Stimulated activated CD4-positive, alpha-beta T cell treated with anti-CD3 and anti-CD28 coated beads, Interleukin-15, amount 100 ng/mL, for 1 hour (primary cell): ENCODE data around the gene PWP1.

Experiments used
- DNase-seq, 2 donors: peaks; one replicate each; pipeline ENCODE4 v3.0.0-alpha.2; 2020; ENCODE audit warnings: low read depth in 1 of 2, low spot score in 1 of 2

PWP1 gene

GRCh38 chr12:107685360-107686248 lies at the start of gene PWP1:
Gene PWP1 (plus strand): TSS chr12:107685799. CDS start chr12:107685900, 101 bp downstream.
- DNase-seq, result peak; percentile 90 to 91

GRCh38 chr12:107641154-107641553 lies 44.4 kb upstream of the PWP1 start:
- no peak for DNase-seq

DNA sequence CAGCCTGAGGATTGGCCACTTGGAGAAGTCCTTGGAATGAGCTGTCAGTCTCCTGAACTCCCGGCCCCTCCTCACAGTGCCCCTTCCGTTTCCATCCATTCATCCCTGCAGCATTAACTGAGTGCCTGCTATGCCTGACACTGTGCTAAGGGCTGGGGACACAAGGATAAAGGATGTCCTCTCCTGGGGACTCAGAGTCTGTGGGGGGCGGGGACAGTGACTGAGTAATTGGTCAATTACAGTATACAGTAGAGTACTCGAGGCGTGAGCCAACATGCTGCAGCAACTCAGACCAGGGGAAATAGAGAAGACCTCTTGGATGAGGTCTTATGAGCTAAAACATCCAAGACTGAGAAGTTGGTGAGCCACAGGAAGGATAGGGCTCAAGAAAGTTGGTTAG lies 43.4 kb upstream of the PWP1 start:
- no peak for DNase-seq

DNA sequence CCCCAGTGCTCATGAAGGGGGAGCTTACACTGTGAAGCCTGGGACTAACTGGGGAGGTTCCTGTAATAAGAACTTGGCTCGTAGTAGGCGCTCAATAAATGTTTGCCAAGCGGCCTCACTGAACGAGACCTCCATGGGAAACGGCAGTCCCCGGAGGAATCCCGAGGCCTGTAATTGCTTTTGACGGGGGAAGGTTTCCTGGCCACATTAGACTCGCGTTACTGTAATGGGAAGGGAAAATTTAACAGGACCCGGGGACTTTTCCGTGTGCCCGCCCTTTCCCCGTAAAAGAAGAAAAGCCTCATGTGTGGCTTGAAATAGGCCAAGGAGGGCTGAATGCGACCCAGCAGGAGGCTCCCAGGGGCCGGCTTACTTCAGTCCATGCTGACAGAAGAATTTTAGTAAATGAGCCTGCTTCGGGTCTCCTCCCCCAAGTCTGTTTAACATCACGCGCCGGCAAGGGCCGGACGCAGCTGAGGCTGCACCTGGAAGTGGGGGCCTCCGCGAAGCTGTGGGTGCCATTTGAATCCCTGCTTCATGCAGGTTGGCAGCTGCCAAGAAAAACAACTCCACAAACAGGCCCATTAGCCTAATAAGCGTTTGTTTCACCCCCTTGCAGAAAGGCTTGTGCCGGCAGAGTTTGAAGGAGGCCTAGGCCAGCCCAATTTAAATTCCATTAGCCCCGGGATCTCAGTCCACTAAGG lies 39.8 kb upstream of the PWP1 start:
- DNase-seq, result no peak

- no peak for DNase-seq
These were observed 39.2 kb upstream of the PWP1 start for GRCh38 chr12:107646436-107646835.

DNA sequence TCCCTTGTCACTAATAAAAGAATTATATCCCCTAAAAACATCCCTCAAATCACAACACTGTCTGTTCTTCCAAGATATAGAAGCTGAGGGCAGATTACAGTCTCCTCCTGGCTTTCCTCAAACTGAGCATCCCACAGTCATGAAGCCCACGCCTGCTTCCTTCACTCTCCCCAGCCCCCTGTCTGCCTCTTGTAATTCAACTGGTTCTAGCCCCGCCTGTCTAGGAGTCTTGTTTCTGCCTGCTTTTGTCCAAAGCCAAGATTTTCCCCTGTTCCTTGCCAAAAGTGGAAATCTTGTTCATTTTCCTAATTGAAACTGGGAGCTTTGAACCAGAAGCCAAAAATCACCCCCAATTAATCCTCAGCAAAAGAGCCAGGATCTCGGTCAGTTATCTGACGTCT lies 35.9 kb upstream of the PWP1 start:
- no peak for DNase-seq

DNA sequence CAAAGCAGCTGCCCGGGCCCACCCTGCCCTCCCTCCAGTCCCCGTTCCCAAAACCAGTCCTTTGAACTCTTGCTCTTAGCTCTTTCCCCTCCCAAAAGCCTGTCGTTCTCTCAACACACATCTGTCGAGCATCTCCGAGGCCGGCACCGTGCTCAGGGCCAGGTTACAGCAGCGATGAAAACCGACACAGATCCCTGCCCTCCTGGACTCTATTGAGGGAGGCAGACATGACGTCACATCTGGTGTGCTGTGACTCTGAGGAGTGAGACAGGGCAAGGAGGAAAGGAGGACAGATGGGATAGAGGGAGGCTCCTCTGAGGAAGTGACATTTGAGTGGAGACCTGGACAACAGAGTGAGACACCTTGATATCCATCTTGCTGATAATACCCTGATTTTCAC lies 34.6 kb upstream of the PWP1 start:
- no peak for DNase-seq

GRCh38 chr12:107651571-107652449 lies 33.8 kb upstream of the PWP1 start:
- DNase-seq, result no peak

- no peak for DNase-seq
These were observed 32.1 kb upstream of the PWP1 start for GRCh38 chr12:107653519-107653918.

GRCh38 chr12:107654873-107655272 lies 30.7 kb upstream of the PWP1 start:
- no peak for DNase-seq

GRCh38 chr12:107655281-107656065 lies 30.1 kb upstream of the PWP1 start:
- DNase-seq, result no peak

GRCh38 chr12:107656302-107656701 lies 29.3 kb upstream of the PWP1 start:
- DNase-seq, result no peak

- DNase-seq, result no peak
These were observed 28.5 kb upstream of the PWP1 start for GRCh38 chr12:107657133-107657532.

- no peak for DNase-seq
These were observed 28.0 kb upstream of the PWP1 start for GRCh38 chr12:107657621-107658020.

DNA sequence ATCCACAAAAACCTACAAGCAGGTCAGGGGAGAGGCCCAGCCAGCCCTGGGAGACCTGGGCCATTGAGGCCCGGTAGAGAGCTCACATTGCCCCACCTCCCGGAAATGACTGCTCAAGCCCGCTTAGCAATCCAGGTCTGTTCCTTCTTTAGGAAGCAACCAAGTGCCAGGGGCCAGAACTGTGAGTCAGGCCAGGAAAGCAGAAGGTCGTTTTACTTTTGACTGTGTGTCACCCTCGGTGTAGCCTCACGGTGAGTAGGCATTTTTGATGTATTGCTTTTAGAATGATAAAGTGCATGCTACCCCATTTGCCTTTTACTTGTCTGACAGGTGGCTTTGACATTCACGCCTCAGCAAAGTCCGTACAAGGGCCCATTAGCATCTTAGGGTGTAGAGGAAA lies 25.4 kb upstream of the PWP1 start:
- DNase-seq, result no peak

GRCh38 chr12:107660861-107661415 lies 24.7 kb upstream of the PWP1 start:
- no peak for DNase-seq

DNA sequence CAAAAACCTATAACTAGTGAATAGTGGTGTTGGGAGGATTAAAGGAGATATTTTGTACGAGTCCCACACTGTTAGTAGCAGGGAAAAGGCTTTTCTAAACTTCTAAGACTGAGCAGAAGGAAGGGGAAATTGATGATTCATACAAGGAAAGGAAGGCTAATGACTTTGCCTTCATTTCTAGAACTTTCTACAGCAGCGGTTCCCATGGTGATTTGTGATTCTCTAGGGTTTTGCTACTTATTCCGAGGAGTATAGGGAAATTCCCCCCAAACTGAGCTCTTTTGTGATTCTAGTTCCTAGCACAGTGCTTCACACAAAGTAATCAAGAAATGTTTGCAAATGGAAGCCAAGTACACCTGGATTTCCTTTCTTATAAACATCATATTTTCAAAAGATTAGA lies 23.8 kb upstream of the PWP1 start:
- no peak for DNase-seq

GRCh38 chr12:107662484-107662883 lies 23.1 kb upstream of the PWP1 start:
- DNase-seq, result no peak

DNA sequence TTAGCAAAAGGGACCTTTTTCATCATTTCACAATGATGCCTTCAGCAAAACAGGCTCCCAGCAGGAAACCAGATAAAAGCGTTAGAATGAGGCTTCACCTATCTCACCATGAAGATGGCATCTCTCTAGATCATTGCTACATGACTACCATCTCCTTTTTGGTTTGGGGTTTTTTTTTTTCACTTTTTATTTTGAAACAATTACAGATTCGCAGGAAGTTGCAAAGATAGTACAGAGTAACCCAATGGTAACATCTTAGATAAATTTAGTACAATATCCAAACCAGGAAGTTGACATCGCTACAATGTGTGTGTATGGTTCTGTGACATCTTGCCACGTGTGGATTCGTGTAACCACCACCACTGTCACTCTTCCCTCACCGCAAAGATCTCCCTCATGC lies 22.3 kb upstream of the PWP1 start:
- no peak for DNase-seq

GRCh38 chr12:107666009-107666408 lies 19.6 kb upstream of the PWP1 start:
- DNase-seq, result no peak
